ENCODE measurements around the gene ERC2.

Gene ERC2

DNA sequence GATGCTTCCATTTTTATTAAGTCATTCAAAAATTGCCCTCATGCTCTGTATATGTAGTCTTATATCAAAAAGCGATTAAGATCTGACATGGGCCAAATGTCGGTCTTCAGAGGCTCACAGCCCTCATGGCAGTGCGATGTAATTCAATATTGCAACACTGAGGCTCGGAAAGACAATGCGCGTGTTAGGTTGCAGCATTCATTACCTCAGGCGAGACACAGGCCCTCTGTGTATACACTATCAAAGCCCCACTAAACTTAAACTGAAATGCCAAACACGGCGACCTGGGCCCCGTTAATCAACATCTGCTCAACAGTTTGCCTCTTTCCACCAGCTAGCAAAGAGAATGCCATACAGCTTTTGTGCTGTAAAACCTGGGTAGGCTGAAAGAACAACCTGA, 413.4 kb downstream of the ERC2 start (continued):
- TF ChIP-seq HOXA7 (CRISPR knock-in tag; IDR thresholded peaks at IDR 0.05; ENCODE audit: borderline replicate concordance), result no peak
- TF ChIP-seq, protein P1, sequence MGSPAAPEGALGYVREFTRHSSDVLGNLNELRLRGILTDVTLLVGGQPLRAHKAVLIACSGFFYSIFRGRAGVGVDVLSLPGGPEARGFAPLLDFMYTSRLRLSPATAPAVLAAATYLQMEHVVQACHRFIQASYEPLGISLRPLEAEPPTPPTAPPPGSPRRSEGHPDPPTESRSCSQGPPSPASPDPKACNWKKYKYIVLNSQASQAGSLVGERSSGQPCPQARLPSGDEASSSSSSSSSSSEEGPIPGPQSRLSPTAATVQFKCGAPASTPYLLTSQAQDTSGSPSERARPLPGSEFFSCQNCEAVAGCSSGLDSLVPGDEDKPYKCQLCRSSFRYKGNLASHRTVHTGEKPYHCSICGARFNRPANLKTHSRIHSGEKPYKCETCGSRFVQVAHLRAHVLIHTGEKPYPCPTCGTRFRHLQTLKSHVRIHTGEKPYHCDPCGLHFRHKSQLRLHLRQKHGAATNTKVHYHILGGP (tag by site-specific recombination; IDR thresholded peaks at IDR 0.05), result no peak
- TF ChIP-seq ZNF555 (tag by site-specific recombination; conservative IDR thresholded peaks at IDR 0.05), result no peak
- no peak for TF ChIP-seq YY2 (tag by site-specific recombination; IDR thresholded peaks at IDR 0.05)
- TF ChIP-seq, protein P2, sequence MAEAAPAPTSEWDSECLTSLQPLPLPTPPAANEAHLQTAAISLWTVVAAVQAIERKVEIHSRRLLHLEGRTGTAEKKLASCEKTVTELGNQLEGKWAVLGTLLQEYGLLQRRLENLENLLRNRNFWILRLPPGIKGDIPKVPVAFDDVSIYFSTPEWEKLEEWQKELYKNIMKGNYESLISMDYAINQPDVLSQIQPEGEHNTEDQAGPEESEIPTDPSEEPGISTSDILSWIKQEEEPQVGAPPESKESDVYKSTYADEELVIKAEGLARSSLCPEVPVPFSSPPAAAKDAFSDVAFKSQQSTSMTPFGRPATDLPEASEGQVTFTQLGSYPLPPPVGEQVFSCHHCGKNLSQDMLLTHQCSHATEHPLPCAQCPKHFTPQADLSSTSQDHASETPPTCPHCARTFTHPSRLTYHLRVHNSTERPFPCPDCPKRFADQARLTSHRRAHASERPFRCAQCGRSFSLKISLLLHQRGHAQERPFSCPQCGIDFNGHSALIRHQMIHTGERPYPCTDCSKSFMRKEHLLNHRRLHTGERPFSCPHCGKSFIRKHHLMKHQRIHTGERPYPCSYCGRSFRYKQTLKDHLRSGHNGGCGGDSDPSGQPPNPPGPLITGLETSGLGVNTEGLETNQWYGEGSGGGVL (tag by site-specific recombination; IDR thresholded peaks at IDR 0.05), result no peak
- no peak for TF ChIP-seq BCL11A (tag by site-specific recombination; IDR thresholded peaks at IDR 0.05; ENCODE audit: low read depth)
- TF ChIP-seq, protein P3, sequence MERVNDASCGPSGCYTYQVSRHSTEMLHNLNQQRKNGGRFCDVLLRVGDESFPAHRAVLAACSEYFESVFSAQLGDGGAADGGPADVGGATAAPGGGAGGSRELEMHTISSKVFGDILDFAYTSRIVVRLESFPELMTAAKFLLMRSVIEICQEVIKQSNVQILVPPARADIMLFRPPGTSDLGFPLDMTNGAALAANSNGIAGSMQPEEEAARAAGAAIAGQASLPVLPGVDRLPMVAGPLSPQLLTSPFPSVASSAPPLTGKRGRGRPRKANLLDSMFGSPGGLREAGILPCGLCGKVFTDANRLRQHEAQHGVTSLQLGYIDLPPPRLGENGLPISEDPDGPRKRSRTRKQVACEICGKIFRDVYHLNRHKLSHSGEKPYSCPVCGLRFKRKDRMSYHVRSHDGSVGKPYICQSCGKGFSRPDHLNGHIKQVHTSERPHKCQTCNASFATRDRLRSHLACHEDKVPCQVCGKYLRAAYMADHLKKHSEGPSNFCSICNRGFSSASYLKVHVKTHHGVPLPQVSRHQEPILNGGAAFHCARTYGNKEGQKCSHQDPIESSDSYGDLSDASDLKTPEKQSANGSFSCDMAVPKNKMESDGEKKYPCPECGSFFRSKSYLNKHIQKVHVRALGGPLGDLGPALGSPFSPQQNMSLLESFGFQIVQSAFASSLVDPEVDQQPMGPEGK (tag by site-specific recombination; IDR thresholded peaks at IDR 0.05), result no peak
- TF ChIP-seq ZNF621 (tag by site-specific recombination; IDR thresholded peaks at IDR 0.05), result no peak
- TF ChIP-seq KLF10 (tag by site-specific recombination; IDR thresholded peaks at IDR 0.05), result no peak
- TF ChIP-seq, protein P4, sequence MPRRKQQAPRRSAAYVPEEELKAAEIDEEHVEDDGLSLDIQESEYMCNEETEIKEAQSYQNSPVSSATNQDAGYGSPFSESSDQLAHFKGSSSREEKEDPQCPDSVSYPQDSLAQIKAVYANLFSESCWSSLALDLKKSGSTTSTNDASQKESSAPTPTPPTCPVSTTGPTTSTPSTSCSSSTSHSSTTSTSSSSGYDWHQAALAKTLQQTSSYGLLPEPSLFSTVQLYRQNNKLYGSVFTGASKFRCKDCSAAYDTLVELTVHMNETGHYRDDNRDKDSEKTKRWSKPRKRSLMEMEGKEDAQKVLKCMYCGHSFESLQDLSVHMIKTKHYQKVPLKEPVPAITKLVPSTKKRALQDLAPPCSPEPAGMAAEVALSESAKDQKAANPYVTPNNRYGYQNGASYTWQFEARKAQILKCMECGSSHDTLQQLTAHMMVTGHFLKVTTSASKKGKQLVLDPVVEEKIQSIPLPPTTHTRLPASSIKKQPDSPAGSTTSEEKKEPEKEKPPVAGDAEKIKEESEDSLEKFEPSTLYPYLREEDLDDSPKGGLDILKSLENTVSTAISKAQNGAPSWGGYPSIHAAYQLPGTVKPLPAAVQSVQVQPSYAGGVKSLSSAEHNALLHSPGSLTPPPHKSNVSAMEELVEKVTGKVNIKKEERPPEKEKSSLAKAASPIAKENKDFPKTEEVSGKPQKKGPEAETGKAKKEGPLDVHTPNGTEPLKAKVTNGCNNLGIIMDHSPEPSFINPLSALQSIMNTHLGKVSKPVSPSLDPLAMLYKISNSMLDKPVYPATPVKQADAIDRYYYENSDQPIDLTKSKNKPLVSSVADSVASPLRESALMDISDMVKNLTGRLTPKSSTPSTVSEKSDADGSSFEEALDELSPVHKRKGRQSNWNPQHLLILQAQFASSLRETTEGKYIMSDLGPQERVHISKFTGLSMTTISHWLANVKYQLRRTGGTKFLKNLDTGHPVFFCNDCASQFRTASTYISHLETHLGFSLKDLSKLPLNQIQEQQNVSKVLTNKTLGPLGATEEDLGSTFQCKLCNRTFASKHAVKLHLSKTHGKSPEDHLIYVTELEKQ (tag by site-specific recombination; IDR thresholded peaks at IDR 0.05; ENCODE audit: borderline replicate concordance), result no peak
- no peak for TF ChIP-seq REPIN1 (tag by site-specific recombination; IDR thresholded peaks at IDR 0.05; ENCODE audit: low read depth)
- TF ChIP-seq ZNF596 (tag by site-specific recombination; IDR thresholded peaks at IDR 0.05), result no peak

DNA sequence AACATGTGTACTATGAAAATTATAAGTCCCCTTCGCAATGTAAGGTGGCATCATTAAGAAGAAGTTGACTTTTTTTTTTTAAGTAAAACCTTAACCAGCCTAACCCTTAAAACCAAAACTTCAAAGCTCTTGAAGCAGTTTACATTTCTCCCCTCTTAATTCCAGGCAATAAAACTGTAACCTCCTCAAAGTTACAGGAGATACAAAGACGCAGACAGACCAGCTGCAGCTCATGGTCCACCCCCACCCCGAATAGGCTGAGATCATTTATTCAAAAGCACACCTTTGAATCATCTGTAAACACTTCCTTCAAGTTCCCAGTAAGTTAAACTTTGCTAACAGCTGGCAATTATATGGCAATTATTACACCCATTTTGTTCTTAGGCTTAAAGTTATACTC, 414.5 kb downstream of the ERC2 start:
- POLR2A ChIA-PET, result no interaction called here

More for the DNA sequence above, 414.5 kb downstream of the ERC2 start:
- no peaks in the 10 kb centered on the region for H3K9me3 ChIP-seq (ENCODE audit: control insufficient read depth, insufficient read depth, low read depth, low read length)
- no peak for TF ChIP-seq ZFP37 (tag by site-specific recombination; IDR thresholded peaks at IDR 0.05)
- TF ChIP-seq, protein P5, sequence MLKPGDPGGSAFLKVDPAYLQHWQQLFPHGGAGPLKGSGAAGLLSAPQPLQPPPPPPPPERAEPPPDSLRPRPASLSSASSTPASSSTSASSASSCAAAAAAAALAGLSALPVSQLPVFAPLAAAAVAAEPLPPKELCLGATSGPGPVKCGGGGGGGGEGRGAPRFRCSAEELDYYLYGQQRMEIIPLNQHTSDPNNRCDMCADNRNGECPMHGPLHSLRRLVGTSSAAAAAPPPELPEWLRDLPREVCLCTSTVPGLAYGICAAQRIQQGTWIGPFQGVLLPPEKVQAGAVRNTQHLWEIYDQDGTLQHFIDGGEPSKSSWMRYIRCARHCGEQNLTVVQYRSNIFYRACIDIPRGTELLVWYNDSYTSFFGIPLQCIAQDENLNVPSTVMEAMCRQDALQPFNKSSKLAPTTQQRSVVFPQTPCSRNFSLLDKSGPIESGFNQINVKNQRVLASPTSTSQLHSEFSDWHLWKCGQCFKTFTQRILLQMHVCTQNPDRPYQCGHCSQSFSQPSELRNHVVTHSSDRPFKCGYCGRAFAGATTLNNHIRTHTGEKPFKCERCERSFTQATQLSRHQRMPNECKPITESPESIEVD (tag by site-specific recombination; IDR thresholded peaks at IDR 0.05), result peak; percentile 45; the same call in 1 of the 2 replicates
- no peak for TF ChIP-seq ZNF514 (tag by site-specific recombination; IDR thresholded peaks at IDR 0.05)
- no peak for TF ChIP-seq ZSCAN23 (tag by site-specific recombination; IDR thresholded peaks at IDR 0.05)
- no peak for TF ChIP-seq ZNF791 (tag by site-specific recombination; IDR thresholded peaks at IDR 0.05)
- TF ChIP-seq ZNF324 (tag by site-specific recombination; IDR thresholded peaks at IDR 0.05), result no peak
- TF ChIP-seq ZNF37A (tag by site-specific recombination; IDR thresholded peaks at IDR 0.05), result no peak
- TF ChIP-seq ZNF792 (tag by site-specific recombination; IDR thresholded peaks at IDR 0.05), result no peak
- peak; percentile 68; the same call in 1 of the 2 replicates for TF ChIP-seq WT1 (tag by site-specific recombination; IDR thresholded peaks at IDR 0.05)
- 0 out of 2 replicates have a peak, but pooled peaks have one; percentile 40 for TF ChIP-seq ZNF335 (tag by site-specific recombination; conservative IDR thresholded peaks at IDR 0.05)
- TF ChIP-seq ZNF623 (tag by site-specific recombination; IDR thresholded peaks at IDR 0.05), result no peak
- TF ChIP-seq ZNF19 (tag by site-specific recombination; IDR thresholded peaks at IDR 0.05; ENCODE audit: low read depth), result no peak
- no peak for TF ChIP-seq ZNF394 (tag by site-specific recombination; IDR thresholded peaks at IDR 0.05; ENCODE audit: borderline replicate concordance)
- no peak for TF ChIP-seq ZNF423 (tag by site-specific recombination; IDR thresholded peaks at IDR 0.05)
- no peak for TF ChIP-seq ZNF10 (tag by site-specific recombination; IDR thresholded peaks at IDR 0.05)
- H3K4me1 ChIP-seq (ENCODE audit: control insufficient read depth, insufficient read depth, low read length), result peaks cover 8% of the 10 kb centered on the region
- no peak overlapping the region for H3K27ac ChIP-seq (ENCODE audit: extremely low read depth, low read depth, low read length)
- no peaks in the 10 kb centered on the region for H3K36me3 ChIP-seq (ENCODE audit: control insufficient read depth in 2 of 2, insufficient read depth in 1 of 2, low read length in 2 of 2)
- no peak overlapping the region for H3K4me3 ChIP-seq (ENCODE audit: low read depth, low read length)
- CTCF ChIA-PET, result no interaction called here

All from HEK293 (cell line).